NCI-H82 treated with DMSO at 0.1 percent for 48 hours (cell line): ENCODE measurements around the gene RRP12.
"Not testable (repeated sequence)": the region's sequence is repeated elsewhere in the genome, so short reads cannot be mapped to it uniquely, and the experiment has no call there.

ENCODE experiments used
- DNase-seq: peaks from one replicate; lab custom pipeline; 2025; ENCODE audit not compliant: unreplicated experiment; lab: John Stamatoyannopoulos, UW

RRP12 gene

GRCh38 chr10:97400665-97401454 is at the start of gene RRP12:
Gene RRP12 (minus strand): TSS chr10:97401340. CDS start chr10:97401231, 109 bp downstream.
- peak; percentile 90 for DNase-seq

- no peak for DNase-seq
These were observed 49.7 kb upstream of the RRP12 start for GRCh38 chr10:97450828-97451227.

- DNase-seq = peak; percentile 87
These were observed 44.8 kb upstream of the RRP12 start, which contains the start of the genes EXOSC1 and ZDHHC16 for GRCh38 chr10:97445722-97446639. Gene EXOSC1 (minus strand): TSS chr10:97446006. CDS start chr10:97445985, 21 bp downstream. Gene ZDHHC16 (plus strand): TSS chr10:97446175. CDS start chr10:97451676, 5,501 bp downstream.

GRCh38 chr10:97445357-97445721 is 44.2 kb upstream of the RRP12 start:
- no peak for DNase-seq

GRCh38 chr10:97444212-97444611 is 43.1 kb upstream of the RRP12 start:
- no peak for DNase-seq

GRCh38 chr10:97442277-97442676 is 41.1 kb upstream of the RRP12 start:
- no peak for DNase-seq

- no peak for DNase-seq
These were observed 34.1 kb upstream of the RRP12 start for GRCh38 chr10:97435211-97435610.

- DNase-seq = no peak
These were observed 33.4 kb upstream of the RRP12 start for GRCh38 chr10:97434557-97434956.

- no peak for DNase-seq
These were observed 32.9 kb upstream of the RRP12 start for GRCh38 chr10:97434055-97434454.

GRCh38 chr10:97428572-97428981 is 27.4 kb upstream of the RRP12 start:
- DNase-seq = no peak

GRCh38 chr10:97427571-97428179 is 26.5 kb upstream of the RRP12 start:
- DNase-seq = no peak

- no peak for DNase-seq
These were observed 25.8 kb upstream of the RRP12 start for GRCh38 chr10:97426776-97427570.

- DNase-seq = peak; percentile 87
These were observed 25.0 kb upstream of the RRP12 start, which contains the start of gene PGAM1 for GRCh38 chr10:97425964-97426775. Gene PGAM1 (plus strand): TSS chr10:97426191. CDS start chr10:97426308, 117 bp downstream.

GRCh38 chr10:97423757-97424098 is 22.6 kb upstream of the RRP12 start:
- not testable (repeated sequence) for DNase-seq

GRCh38 chr10:97416565-97416964 is 15.4 kb upstream of the RRP12 start:
- no peak for DNase-seq

- no peak for DNase-seq
These were observed 11.8 kb upstream of the RRP12 start for GRCh38 chr10:97412891-97413304.

GRCh38 chr10:97411406-97411805 is 10.3 kb upstream of the RRP12 start:
- no peak for DNase-seq

- no peak for DNase-seq
These were observed 7.4 kb upstream of the RRP12 start for GRCh38 chr10:97408496-97408992.

- DNase-seq = no peak
These were observed 6.8 kb upstream of the RRP12 start for GRCh38 chr10:97407952-97408248.
